SK-N-SH (cell line): ENCODE results near the gene MIAT. TPM values are rescaled to one million over a fixed set of nuclear protein-coding genes. Genes with fewer than 3 reads are reported as not detected.

Source experiments
- CTCF ChIA-PET: fragments of 300-600, 350-600 bp; formaldehyde crosslinking; extraction: SDS; loops from one replicate; lab custom pipeline; 2021; lab: Yijun Ruan, JAX
- POLR2A ChIA-PET: fragments of 350-600 bp; sonication (Branson Sonifier 250); formaldehyde crosslinking; extraction: SDS; loops from one replicate; lab custom pipeline; 2020; ENCODE audit warnings: antibody characterized with exemption, inconsistent platforms; lab: Yijun Ruan, JAX
- DNase-seq: peaks from one replicate; pipeline ENCODE4 v3.0.0; 2012
- H2AFZ ChIP-seq: fragments of 200-600 bp; sonication (generic); 2 replicates; pipeline ENCODE4 v1.8.1; 2016; ENCODE audit warnings: antibody characterized with exemption, mild to moderate bottlenecking, low read depth
- H3F3A ChIP-seq: fragments of 200-600 bp; sonication (generic); replicated peaks from 2 replicates; pipeline ENCODE3; 2016; ENCODE audit warnings: antibody characterized with exemption, mild to moderate bottlenecking; ENCODE audit not compliant: insufficient read depth
- H3K27ac ChIP-seq, 2 experiments: fragments of 200-500 bp in 1 of 2; fragments of 200-600 bp in 1 of 2; sonication (Bioruptor generic) in 1 of 2; sonication (generic), shearing (Covaris generic) in 1 of 2; 2 replicates each; pipeline versions ENCODE4 v1.5.1 to v1.6.1; 2014 to 2016; ENCODE audit warnings: low read depth in 2 of 2, inconsistent platforms in 1 of 2, low read length in 1 of 2, mild to moderate bottlenecking in 1 of 2, mixed read lengths in 1 of 2
- H3K27me3 ChIP-seq: fragments of 200-600 bp; sonication (generic), shearing (Covaris generic); 2 replicates; pipeline ENCODE4 v1.6.1; 2016; ENCODE audit warnings: mixed run types; ENCODE audit not compliant: insufficient read depth
- H3K36me3 ChIP-seq, 2 experiments: fragments of 200-500 bp in 1 of 2; fragments of 200-600 bp in 1 of 2; sonication (Bioruptor generic) in 1 of 2; sonication (generic) in 1 of 2; replicated peaks in 1 of 2; 2 replicates each; pipeline versions ENCODE3 to v1.5.1; 2014 to 2016; ENCODE audit warnings: low read length in 1 of 2, mild to moderate bottlenecking in 1 of 2; ENCODE audit not compliant: insufficient read depth in 2 of 2, control insufficient read depth in 1 of 2
- H3K4me1 ChIP-seq, 2 experiments: fragments of 200-500 bp in 1 of 2; fragments of 200-600 bp in 1 of 2; sonication (Bioruptor generic) in 1 of 2; sonication (generic), shearing (Covaris generic) in 1 of 2; 2 replicates each; pipeline versions ENCODE4 v1.5.1 to v1.6.1; 2014 to 2016; ENCODE audit warnings: low read depth in 1 of 2, low read length in 1 of 2, mixed run types in 1 of 2; ENCODE audit not compliant: insufficient read depth in 2 of 2, control insufficient read depth in 1 of 2
- H3K4me2 ChIP-seq: fragments of 200-600 bp; sonication (generic), shearing (Covaris generic); 2 replicates; pipeline ENCODE4 v1.6.1; 2017; ENCODE audit warnings: mixed run types
- H3K4me3 ChIP-seq, 2 experiments: fragments of 200-500 bp in 1 of 2; fragments of 200-600 bp in 1 of 2; sonication (Bioruptor generic) in 1 of 2; sonication (generic), shearing (Covaris generic) in 1 of 2; 2 replicates each; pipeline versions ENCODE4 v1.5.1 to v1.8.1; 2014 to 2016; ENCODE audit warnings: low read depth in 2 of 2, inconsistent platforms in 1 of 2, low read length in 1 of 2, mild to moderate bottlenecking in 1 of 2, mixed read lengths in 1 of 2, moderate library complexity in 1 of 2
- H3K79me2 ChIP-seq: fragments of 200-600 bp; sonication (generic); 2 replicates; pipeline ENCODE4 v1.8.1; 2017; ENCODE audit warnings: mild to moderate bottlenecking; ENCODE audit not compliant: insufficient read depth
- H3K9ac ChIP-seq: fragments of 200-600 bp; sonication (generic); 2 replicates; pipeline ENCODE4 v1.6.1; 2017; ENCODE audit warnings: mixed run types
- H3K9me2 ChIP-seq: fragments of 200-600 bp; sonication (generic); 2 replicates; pipeline ENCODE4 v1.6.1; 2017; ENCODE audit warnings: mixed run types
- H3K9me3 ChIP-seq: fragments of 200-600 bp; sonication (generic); 2 replicates; pipeline ENCODE4 v1.6.1; 2017; ENCODE audit warnings: mixed run types, mild to moderate bottlenecking, moderate library complexity
- H4K20me1 ChIP-seq: fragments of 200-600 bp; sonication (generic); 2 replicates; pipeline ENCODE4 v1.6.1; 2017; ENCODE audit warnings: mild to moderate bottlenecking, mixed run types; ENCODE audit not compliant: insufficient read depth
- CHD2 ChIP-seq: fragments of 150-350 bp; IDR thresholded peaks from 2 replicates; pipeline ENCODE4 v1.6.1; 2018; ENCODE audit warnings: low read length; ENCODE audit not compliant: partially characterized antibody
- EP300 ChIP-seq, 2 experiments: IDR thresholded peaks; 2 replicates each; pipeline versions ENCODE4 v1.4.0 to v1.6.1; 2012; ENCODE audit warnings: borderline replicate concordance in 1 of 2, low read depth in 1 of 2, low read length in 1 of 2
- FOXM1 ChIP-seq: IDR thresholded peaks from 2 replicates; pipeline ENCODE4 v1.4.0; 2012; ENCODE audit warnings: low read depth, mild to moderate bottlenecking
- MXI1 ChIP-seq: IDR thresholded peaks from 2 replicates; pipeline ENCODE4 v1.6.1; 2012; ENCODE audit warnings: mild to moderate bottlenecking, low read depth, low read length, improper control_type of control experiment
- NFIC ChIP-seq: IDR thresholded peaks from 2 replicates; pipeline ENCODE4 v1.4.0; 2012; ENCODE audit warnings: borderline replicate concordance
- NRF1 ChIP-seq: IDR thresholded peaks from 2 replicates; pipeline ENCODE4 v1.6.1; 2012; ENCODE audit warnings: low read depth, mild to moderate bottlenecking, low read length
- PBX3 ChIP-seq: IDR thresholded peaks from 2 replicates; pipeline ENCODE4; 2012
- RAD21 ChIP-seq: IDR thresholded peaks from 2 replicates; pipeline ENCODE4 v1.6.1; 2012; ENCODE audit warnings: mild to moderate bottlenecking, low read length
- RCOR1 ChIP-seq: fragments of 150-350 bp; IDR thresholded peaks from 2 replicates; pipeline ENCODE4 v1.6.1; 2017; ENCODE audit warnings: antibody characterized with exemption, low read length
- REST ChIP-seq: IDR thresholded peaks from 2 replicates; pipeline ENCODE4 v1.6.1; 2012; ENCODE audit warnings: mild to moderate bottlenecking, low read depth, low read length, moderate library complexity
- RFX5 ChIP-seq: IDR thresholded peaks from 2 replicates; pipeline ENCODE4 v1.6.1; 2012; ENCODE audit warnings: mild to moderate bottlenecking, improper control_type of control experiment, low read length
- SIN3A ChIP-seq: IDR thresholded peaks from 2 replicates; pipeline ENCODE4 v1.6.1; 2012; ENCODE audit warnings: low read depth, mild to moderate bottlenecking, low read length, moderate library complexity, borderline replicate concordance
- SMC3 ChIP-seq: IDR thresholded peaks from 2 replicates; pipeline ENCODE4 v1.6.1; 2012; ENCODE audit warnings: low read depth, low read length, improper control_type of control experiment
- USF1 ChIP-seq: IDR thresholded peaks from 2 replicates; pipeline ENCODE4 v1.4.0; 2012; ENCODE audit warnings: low read depth, borderline replicate concordance
- USF2 ChIP-seq: fragments of 150-350 bp; IDR thresholded peaks from 2 replicates; pipeline ENCODE4 v1.6.1; 2017; ENCODE audit warnings: antibody characterized with exemption, low read length, low read depth, borderline replicate concordance
- YY1 ChIP-seq: IDR thresholded peaks from 2 replicates; pipeline ENCODE4 v1.4.0; 2012; ENCODE audit warnings: low read depth, mild to moderate bottlenecking
- WGBS: methylation state at CpG from one replicate; pipeline ENCODE4 v1.1.6; 2017; ENCODE audit warnings: low lambda C conversion rate; 5-methylcytosine and 5-hydroxymethylcytosine counted together
- polyA plus RNA-seq, 3 experiments: library from polyadenylated mRNA; depleted of rRNA; stranded (reverse); fragments of >200 nt; gene quantifications; 2 replicates each; pipeline ENCODE4 v1.2.3, GENCODE V29; 2012

Gene MIAT
- polyA plus RNA-seq, 1 of the 3 experiments (the other 2 are of a cell fraction), result 5.4 TPM

GRCh38 chr22:26660961-26661578 is 3.7 kb downstream of the MIAT start:
- ChIA-PET CTCF (interaction anchor here (2.2 kb wide), 1 partner anchor 8 kb away, joined by 6 read pairs; no protein-coding TSS in a partner anchor), POLR2A (no interaction called here)
- H3K9ac ChIP-seq, result no peak overlapping the region
- no peak overlapping the region for H3K27ac ChIP-seq
- no peak overlapping the region for H3K4me3 ChIP-seq
- H3K4me1 ChIP-seq, result peaks cover 7% of the 10 kb centered on the region in 2 experiments; a peak in 2 of 4 replicates
- no peak overlapping the region for H3K4me2 ChIP-seq
- H2AFZ ChIP-seq, result no peak overlapping the region
- H3K9me2 ChIP-seq, result no peaks in the 10 kb centered on the region
- H4K20me1 ChIP-seq, result no peaks in the 10 kb centered on the region
- WGBS, result 85% methylated on average over 5 of the region's 7 CpGs
- H3F3A ChIP-seq, result peaks cover 11% of the 10 kb centered on the region
- no peaks in the 10 kb centered on the region for H3K79me2 ChIP-seq
- DNase-seq, result no peak
- H3K36me3 ChIP-seq, result no peaks in the 10 kb centered on the region
- H3K9me3 ChIP-seq, result no peaks in the 10 kb centered on the region
- TF ChIP-seq NRF1, result no peak
- TF ChIP-seq PBX3, result peak; percentile 30; the same call in 1 of the 2 replicates
- H3K27me3 ChIP-seq, result no peaks in the 10 kb centered on the region

GRCh38 chr22:26662160-26662559 is 4.8 kb downstream of the MIAT start:
- CTCF ChIA-PET, result interaction anchor here (1.4 kb wide), 1 partner anchor 298 kb away, joined by 4 read pairs; no protein-coding TSS in a partner anchor
- Histone ChIP-seq H4K20me1 (no peaks in the 10 kb centered on the region), H3K4me2 (no peak overlapping the region), H3K4me1 (peaks cover 7 to 10% of the 10 kb centered on the region in 2 experiments; a peak in 2 of 4 replicates), H3K9ac (no peak overlapping the region), H3K9me2 (no peaks in the 10 kb centered on the region), H3K27ac (no peak overlapping the region), H3K4me3 (no peak overlapping the region), H3K36me3 (no peaks in the 10 kb centered on the region), H3K79me2 (no peaks in the 10 kb centered on the region), H3F3A (peaks cover 12% of the 10 kb centered on the region), H2AFZ (no peak overlapping the region), H3K9me3 (no peaks in the 10 kb centered on the region), H3K27me3 (no peaks in the 10 kb centered on the region)
- DNase-seq, result no peak
- 83% methylated on average over 2 of the region's 2 CpGs for WGBS
- POLR2A ChIA-PET, result no interaction called here
- TF ChIP-seq FOXM1 (no peak), RFX5 (no peak), RAD21 (no peak), EP300 (IDR thresholded peaks at IDR 0.05; ENCODE audit: borderline replicate concordance in 1 of 2, low read depth in 1 of 2, low read length in 1 of 2) (no peak), REST (no peak), SMC3 (no peak), RCOR1 (no peak), NFIC (no peak), NRF1 (no peak), PBX3 (no peak), USF1 (no peak), SIN3A (no peak), YY1 (no peak), CHD2 (no peak), MXI1 (no peak), USF2 (no peak)
